HG03025 (cell line): ENCODE data around the gene TENM3.

Source experiments
- ATAC-seq: cut with Tn5 transposase; IDR thresholded peaks from one replicate; pipeline ENCODE4 v1.9.1; 2021; ENCODE audit warnings: mild to moderate bottlenecking, moderate library complexity; ENCODE audit not compliant: unreplicated experiment, low FRiP score

The TENM3 gene

DNA sequence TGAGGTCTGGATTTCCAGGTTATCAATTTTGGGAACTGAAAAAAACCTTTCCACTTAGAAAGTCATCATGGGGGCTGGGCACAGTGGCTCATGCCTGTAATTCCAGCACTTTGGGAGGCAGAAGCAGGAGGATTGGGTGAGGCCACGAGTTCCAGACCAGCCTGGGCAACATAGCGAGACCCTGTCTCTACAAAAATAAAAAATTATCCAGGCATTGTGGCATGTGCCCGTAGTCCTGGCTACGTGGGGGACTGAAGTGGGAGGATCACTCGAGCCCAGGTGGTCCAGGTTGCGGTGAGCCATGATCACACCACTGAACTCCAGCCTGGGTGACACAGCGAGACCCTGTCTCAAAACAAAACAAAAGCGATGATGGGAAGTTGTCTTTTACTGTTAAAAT is 7.9 kb downstream of the TENM3 start:
- ATAC-seq = no peak

DNA sequence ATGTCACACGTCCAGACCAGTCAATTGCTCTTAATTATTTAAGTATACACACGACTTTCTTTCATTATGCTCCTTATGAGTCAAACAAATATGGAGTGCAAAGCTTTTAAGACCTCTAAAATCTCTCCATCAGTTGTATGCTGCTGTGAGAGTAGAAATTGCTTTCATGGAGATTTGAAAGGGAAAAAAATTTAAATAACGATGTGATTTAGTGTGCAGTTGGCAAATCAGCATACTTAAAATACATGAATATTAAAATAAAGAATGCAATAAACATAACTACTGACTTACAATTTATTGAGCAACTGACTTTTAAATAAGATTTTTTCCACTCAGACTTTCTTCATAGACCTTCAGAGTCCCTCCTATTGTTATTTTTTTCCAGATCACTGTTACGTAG is 9.0 kb downstream of the TENM3 start:
- ATAC-seq = no peak

DNA sequence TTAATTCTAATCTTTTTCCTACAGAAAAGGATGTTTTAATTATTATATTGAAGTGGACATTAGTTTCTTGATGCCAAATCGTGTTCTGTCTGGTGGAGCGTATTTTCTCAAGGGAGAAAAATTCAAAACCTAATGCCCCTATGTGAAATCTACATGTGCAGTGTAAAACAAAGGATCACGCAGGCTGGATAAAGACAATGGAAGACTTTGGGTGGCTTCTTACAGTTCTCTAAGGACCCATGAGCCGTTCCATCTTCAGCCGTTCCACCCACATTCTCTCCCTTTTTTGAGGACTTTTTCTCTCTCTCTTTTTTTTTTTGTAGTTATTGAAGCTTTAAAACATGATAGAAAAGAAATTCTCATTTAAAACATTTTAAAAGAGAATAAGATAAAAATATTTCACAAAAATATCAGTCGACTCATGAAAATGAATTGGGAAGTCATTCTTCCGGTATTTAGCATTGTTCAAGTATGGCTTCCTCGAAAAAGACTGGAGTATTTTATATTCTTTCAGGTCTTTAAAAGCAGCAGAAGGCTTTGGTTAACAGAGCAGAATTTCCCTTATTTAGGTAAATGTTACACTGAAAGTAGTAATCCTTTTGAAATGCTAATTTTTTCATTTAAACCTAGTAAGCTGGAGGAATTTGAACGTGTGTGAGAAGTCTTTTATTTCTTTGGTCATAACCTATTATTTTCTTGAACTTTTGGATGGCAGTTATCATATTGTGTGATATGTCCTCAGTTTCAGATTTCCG is 11.0 kb downstream of the TENM3 start:
- ATAC-seq = no peak

DNA sequence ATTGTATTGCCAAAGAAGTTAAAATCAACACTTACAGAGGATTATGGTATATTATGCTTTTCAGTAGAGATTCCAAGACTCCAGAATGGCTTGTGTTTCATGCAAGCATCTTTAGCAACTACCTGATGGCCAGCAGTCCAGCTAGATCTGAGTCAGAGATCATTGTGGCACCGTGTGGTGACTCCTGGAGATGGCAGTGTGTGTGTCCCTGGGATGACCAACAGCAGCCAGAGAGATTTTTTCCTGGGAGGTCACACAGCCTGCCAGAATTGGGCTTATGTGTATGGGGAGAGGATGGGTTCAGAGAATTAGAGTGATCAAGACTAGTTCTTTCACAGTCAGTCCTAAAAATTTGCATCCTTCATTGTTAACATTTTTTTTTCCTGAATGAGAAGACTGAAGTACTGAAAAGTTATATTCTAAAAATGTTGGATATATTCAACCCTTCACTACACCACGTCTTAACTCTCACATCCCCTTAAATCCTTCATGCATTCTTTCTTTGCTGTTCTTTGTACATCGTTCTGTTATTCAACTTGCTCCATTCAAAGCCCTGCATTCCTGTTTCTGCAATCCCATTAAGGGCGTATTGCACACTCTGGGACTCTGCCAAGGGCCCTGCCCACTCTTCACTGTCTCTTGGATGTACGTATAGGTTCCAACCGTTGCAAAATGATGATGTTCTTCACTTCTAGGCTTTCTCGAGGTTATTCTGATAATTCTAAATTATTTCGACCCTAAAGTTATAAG is 12.4 kb downstream of the TENM3 start:
- ATAC-seq = no peak

DNA sequence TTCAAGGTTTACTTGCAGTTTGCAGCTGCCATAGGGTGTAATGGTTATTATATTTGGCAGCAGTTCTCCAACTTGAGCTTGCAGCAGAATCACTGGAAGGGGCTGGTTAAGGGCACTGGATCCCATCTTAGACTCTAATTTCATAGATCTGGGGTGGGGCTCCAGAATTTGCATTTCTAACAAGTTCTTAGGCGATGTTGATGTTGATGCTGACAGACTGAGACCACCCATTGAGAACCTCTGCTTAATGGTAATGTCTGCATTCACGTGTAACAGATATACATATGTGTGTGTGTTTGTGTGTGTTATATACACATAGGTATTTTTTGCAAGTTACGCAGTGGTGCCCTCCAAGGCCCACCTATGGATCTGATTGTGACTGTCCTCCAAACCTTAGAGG is 13.8 kb downstream of the TENM3 start:
- ATAC-seq = no peak

DNA sequence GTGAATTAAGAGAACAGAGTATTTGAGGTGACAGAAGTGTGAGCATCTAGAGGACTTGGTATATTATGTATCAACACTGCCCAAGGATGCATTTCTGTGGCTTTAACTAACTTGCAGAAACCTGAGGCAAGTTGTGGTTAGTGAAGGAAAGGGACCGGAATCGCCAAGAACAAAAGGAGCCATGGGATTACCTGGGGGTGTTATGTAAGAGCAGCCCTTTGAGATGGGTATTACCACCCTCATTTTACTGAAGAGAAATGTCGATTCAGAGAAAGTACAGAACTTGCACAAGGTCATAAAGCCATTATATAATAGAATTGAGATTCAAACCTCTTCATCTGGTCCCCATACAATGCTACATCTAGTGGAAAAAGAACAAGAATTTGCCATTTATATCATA is 14.3 kb downstream of the TENM3 start:
- ATAC-seq = no peak

DNA sequence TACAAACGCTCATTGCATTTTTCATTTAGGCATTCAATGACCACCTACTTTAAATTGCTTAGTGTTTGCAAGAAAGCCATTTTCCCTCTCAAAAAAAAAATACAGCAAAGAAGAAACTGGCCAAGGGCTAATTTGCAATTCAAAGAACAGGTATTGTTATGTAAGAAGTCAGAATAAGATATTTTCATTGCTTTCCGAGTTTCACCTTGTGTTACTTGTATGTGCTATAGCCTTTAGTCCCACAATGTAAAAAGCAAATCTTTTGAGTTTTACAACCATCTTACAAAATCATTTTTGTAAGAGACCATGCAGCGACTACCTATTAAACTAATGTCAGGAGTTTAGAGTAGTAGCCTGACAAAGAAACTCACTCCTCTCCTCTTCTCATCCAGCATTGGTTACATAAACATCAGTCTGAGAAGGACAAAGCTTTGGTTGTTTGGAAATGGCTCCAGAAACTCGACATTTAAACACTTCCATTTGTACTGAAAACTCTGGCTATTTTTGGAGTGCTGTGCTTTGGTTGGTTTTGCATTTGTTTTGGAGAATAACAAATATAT is 15.3 kb downstream of the TENM3 start:
- no peak for ATAC-seq

DNA sequence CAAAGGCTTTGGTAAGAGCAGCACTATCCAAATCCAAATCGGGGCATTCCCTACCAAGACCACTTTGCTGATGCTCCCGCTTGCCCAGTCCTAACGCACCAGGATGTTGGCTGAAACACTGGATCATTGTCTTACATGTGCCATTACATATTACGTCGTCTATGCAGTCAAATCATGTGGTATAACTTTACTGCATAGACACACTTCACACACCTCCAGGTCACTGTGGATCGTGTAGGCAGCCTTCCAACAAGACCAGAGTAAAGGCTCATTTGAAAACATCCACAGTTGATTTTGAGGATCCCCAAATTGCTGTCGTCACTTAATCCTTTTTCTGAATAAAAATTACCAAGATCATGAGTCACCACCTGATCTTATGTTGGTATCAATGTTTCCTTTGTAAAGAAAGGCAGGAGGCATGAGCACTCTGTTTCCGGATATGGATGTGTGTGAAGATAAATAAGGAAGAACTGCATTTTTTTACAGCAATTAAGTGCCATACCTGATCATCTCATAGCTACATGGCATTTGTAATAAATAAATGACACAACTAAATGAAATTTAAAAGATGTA is 18.5 kb downstream of the TENM3 start:
- no peak for ATAC-seq

DNA sequence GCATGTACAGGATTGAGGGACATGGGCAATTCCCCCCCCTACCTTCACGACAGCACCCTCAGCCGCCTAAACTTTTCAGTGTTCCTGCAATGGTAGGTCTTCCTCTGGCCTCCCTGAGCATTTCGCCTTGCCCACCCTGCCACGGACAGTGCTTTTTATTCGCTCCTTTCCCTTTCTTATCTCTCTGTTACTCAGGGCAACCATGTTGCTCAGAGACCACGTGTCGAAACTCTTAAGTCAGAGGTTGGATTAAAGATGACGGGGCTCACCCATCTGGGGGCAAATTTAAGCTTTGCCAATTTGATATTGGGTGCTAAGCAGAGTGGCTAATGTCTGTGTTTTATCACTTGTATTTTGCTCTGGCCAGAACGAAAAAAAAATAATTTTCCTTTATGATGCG is 20.4 kb downstream of the TENM3 start:
- no peak for ATAC-seq

DNA sequence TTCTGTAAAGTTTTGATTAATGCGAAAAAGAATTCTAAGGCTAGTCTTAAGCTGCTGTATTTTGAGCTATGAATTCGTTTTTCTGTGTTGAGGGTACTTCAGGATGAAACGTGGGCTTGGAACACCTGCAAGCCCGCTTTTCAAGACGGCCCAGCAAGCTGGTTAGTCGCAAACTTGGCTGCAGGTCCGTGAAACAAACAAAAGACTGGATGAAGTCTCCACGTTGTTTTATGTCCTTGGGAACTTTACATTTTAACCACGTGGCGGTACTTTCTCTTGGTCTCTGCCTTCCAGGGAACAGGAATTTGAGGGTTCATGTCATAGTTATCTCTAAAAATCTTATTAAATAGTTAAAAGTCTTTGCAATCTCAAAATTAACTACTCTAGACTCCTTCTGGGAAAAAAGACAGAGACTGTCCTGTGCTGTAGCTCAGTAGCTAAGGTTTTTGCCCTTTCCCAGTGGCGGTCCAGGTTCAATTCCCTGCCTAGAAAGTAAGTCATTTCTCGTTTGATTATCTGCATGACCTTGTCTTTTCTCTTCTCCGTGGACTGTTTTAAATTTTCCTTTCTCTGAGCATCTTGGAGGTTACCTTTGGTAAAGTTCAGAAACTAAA is 21.0 kb downstream of the TENM3 start:
- ATAC-seq = no peak

DNA sequence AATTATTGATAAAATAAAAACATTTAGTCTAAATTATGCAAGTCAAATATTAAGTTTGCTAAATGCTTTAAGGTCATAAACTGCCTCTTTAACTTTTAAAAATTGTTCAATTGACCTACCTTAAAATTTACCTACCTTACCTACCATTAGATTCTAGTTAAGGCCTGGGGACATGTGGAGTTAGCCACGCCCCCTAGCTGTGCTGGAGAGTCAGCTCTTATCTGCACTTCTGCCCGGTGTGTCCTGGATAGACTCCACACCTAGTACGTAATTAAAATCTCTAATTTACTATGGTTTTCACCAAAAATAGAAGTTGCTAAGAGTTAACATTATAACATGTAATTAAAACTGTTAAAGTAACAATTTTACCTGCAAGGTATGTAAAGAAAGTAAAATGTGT is 22.7 kb downstream of the TENM3 start:
- no peak for ATAC-seq

DNA sequence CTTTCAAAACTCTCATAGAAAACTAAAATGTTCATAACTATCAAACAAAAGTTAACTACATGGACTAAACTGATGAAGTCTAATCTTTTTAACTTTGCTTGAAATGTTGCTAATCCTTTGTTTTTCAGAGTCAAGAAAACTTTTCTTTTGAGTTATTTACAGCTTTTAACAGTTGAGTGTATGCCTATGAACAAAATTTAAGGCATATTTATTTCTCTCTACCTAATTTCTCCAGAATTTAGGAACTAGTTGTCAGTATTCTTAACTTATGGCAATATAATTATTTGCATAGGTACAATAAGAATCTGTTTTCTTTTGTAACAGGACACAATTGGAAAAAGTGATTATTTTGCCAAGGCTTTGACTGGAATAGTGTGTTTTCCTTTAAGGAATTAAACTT is 23.8 kb downstream of the TENM3 start:
- ATAC-seq = no peak

DNA sequence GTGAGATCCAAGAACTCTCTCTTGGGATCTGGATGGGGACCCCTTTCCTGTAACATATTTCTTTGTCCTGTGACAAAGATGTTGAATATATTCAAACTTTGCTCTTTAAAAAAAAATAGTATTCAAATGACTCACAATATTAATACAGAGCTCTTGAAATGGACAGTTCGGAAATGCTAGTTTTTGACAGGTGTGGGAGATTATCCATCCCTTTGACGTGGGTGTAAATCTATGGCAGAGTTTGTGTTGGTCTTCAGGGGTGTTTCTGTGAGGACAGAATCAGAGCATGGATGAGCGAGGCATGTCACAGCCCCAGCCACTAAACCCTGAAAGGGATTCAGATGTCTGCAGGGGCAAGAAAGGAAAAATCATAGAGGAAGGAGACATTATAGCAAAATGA is 25.8 kb downstream of the TENM3 start:
- no peak for ATAC-seq

DNA sequence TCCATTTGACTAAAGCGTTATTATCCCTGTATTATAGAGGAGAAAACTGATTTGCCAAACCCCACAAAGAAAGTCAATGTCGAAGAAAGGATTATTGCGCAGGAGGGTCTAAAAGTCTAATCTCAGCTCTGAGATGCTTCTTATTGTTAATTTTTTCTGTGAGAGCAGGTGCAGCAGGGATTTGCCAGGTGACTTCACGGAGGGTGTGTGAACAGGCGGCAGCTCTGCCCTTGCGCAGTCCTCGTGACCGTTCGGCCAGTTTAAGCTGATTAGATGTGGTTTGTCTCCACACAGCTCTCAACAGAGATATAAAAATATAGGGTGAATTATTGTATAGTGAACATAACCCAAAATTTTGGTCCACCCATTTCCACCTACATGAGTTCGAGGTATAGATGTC is 28.5 kb downstream of the TENM3 start:
- ATAC-seq = no peak

DNA sequence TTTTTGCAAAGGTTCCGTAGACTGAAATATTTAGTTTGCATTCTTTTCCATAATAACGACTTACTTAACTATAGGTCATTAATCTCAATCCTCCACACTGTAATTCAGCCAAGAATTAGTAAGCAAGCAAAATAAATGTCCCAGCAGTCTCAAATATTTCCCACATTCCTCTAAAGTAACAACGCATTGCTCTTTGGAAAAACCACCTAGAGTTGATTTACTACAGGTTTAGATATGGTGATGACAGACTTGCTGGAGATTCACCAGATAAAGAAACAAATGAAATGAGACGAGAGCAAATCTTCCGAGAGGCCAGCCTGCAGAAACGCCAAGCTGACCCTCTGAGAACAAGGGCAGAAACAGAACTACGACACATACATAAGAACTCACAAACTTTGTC is 28.9 kb downstream of the TENM3 start:
- ATAC-seq = no peak

DNA sequence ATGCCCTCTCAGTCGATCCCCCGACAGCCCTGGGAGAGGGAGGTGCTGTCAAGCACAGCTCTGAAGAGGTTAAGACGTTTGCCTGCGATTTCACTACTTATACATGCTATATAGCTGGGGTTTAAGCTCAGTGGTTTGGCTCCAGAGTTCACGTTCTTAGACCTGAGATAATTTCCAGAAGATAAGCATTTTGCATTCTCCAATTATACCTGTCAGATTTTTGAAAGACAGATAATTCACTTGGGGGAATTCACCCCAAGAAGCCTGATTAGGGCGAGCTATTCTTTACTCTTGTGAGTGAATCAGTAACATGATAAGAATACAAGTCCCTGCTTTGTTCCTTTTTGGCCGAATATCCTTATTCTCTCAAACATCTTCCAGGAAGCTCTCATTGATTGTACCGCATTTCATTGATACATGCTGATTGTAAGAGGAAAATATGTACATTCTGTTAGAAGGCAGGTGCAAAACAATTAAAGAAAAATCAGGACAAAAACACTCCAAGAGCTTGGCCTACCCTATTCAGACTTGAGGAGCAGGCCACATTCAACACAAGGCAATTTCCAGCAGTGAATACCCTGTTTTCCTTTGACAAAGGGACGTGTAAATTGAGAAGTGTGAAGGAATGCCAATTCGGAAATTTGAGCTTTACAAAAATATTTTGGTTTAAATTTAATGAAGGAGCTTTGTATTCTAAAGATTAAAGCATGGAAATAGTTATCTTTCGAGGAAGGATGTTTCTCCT is 30.2 kb downstream of the TENM3 start:
- no peak for ATAC-seq

DNA sequence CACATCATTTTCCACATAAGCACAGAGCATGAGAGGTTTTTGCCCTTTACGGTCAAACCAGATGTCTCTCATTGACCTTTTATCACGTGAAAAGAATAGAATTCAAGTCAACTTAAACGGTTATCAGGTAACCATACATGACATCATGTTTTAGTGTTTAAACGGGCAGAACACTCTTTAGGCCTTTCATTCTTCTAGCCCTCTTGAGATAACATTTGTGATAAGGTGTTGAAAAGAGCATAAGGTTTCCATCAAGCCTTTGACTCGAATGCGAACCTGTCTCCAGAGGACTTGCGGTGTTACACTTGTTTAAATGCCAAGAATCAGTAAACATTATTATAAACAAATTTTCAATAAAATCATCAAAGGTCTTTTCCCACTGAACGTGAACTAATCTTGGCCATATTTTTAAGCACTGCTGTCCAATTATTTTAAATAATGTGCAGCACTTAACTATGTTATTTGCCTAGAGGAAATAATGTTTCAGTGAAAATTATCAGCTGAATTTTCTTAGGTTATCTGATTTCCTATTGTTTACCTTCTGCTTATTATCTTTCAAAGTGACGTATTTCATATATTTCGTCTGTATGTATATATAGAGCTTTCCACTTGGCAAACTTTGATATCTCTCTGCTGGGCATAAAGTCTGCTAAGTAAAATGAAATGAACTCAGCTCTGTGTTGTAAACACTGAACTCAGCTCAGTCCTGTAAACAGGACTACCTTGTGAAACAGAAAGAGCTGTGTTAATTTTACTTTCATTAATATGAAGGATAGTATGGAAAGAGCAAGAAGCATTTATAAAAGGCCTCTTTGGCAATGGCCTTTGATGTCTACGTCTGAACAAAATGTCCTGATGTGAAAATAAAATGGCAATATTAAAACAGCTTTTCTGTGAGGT is 33.3 kb downstream of the TENM3 start:
- no peak for ATAC-seq

DNA sequence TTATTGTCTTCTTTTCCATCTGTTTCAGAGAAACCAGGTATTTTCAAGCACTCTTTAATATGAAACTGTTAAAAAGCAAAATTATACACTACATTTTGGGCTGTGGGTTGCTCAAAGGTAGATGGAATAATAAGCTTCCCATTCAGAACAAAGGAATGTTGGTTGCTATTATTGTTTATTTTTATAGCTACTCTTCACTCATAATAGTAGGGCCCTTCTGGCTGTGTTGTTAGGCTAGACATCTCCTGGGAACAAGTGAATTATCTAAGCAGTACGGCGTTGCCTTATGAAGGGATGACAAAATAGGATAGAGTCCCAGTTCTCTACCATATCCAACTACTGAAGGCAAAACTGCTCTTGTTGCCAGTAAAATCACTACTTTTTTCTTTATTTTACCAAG is 34.2 kb downstream of the TENM3 start:
- no peak for ATAC-seq

DNA sequence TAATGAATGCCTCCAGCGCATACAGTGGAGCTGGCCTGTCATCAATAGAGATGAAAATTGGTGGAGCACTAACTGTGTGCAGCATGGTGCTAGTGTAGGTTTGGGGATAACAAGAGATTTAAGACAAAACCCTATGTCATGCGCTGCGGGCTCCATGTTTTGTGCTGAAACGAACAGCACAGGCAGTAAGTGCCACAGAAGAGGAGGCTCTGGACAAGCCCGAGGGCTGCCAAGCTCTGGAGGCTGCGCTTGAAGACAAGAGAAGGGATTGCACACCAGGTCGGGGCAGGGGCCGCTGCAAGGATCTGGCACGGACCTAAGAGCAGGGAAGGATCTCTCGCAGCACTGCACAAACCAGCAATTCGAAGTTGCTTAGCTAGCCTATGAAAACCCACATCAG is 35.5 kb downstream of the TENM3 start:
- no peak for ATAC-seq
